Astrocyte (in vitro differentiated cells and primary cell): ENCODE measurements around the gene FBXO31. TPM values are rescaled to one million over a fixed set of nuclear protein-coding genes. Genes with fewer than 3 reads are reported as not detected.
A peak's percentile ranks its signal among the peaks of the same experiment; 100 is the strongest.

ENCODE experiments used
- DNase-seq: peaks from one replicate; pipeline ENCODE4 v3.0.0-alpha.2; 2010; ENCODE audit warnings: low read depth
- FAIRE-seq: peaks from 2 replicates; lab custom pipeline; 2011; peaks lifted over from hg19 to GRCh38; lab: Jason Lieb, UNC
- H2AFZ ChIP-seq: 2 replicates; pipeline ENCODE4 v1.6.0; 2012; ENCODE audit warnings: low read depth, low read length, inconsistent platforms
- H3K27ac ChIP-seq: 2 replicates; pipeline ENCODE4 v1.5.1; 2011; ENCODE audit warnings: low read depth, low read length, inconsistent platforms
- H3K27me3 ChIP-seq: 2 replicates; pipeline ENCODE4 v1.6.0; 2011; ENCODE audit warnings: low read length, inconsistent platforms; ENCODE audit not compliant: insufficient read depth
- H3K36me3 ChIP-seq: 2 replicates; pipeline ENCODE4 v1.5.1; 2011; ENCODE audit warnings: low read length, inconsistent platforms; ENCODE audit not compliant: insufficient read depth
- H3K4me1 ChIP-seq: 2 replicates; pipeline ENCODE4 v1.5.1; 2011; ENCODE audit warnings: low read length, inconsistent platforms; ENCODE audit not compliant: insufficient read depth
- H3K4me2 ChIP-seq: 2 replicates; pipeline ENCODE4 v1.6.0; 2012; ENCODE audit warnings: low read length, inconsistent platforms
- H3K4me3 ChIP-seq: 2 replicates; pipeline ENCODE4 v1.5.1; 2011; ENCODE audit warnings: low read depth, mild to moderate bottlenecking, low read length, inconsistent platforms; ENCODE audit not compliant: insufficient read depth
- H3K79me2 ChIP-seq: 2 replicates; pipeline ENCODE4 v1.6.0; 2012; ENCODE audit warnings: mild to moderate bottlenecking, low read length, inconsistent platforms; ENCODE audit not compliant: insufficient read depth
- H3K9ac ChIP-seq: 2 replicates; pipeline ENCODE4 v1.6.0; 2012; ENCODE audit warnings: mild to moderate bottlenecking, low read length, inconsistent platforms
- H3K9me3 ChIP-seq: 2 replicates; pipeline ENCODE4 v1.5.1; 2012; ENCODE audit warnings: low read depth, mild to moderate bottlenecking, low read length, inconsistent platforms; ENCODE audit not compliant: insufficient read depth
- H4K20me1 ChIP-seq: 2 replicates; pipeline ENCODE4 v1.6.0; 2012; ENCODE audit warnings: low read length, inconsistent platforms; ENCODE audit not compliant: insufficient read depth
- H3K27ac Mint-ChIP-seq: one replicate; pipeline ENCODE4 v1.8.0; 2021; ENCODE audit warnings: mild to moderate bottlenecking, mixed read lengths; ENCODE audit not compliant: unreplicated experiment
- H3K27me3 Mint-ChIP-seq: one replicate; pipeline ENCODE4 v1.8.0; 2021; ENCODE audit warnings: low read depth, mixed read lengths; ENCODE audit not compliant: unreplicated experiment
- H3K36me3 Mint-ChIP-seq: one replicate; pipeline ENCODE4 v1.8.0; 2021; ENCODE audit warnings: low read depth, mixed read lengths; ENCODE audit not compliant: unreplicated experiment
- H3K4me1 Mint-ChIP-seq: one replicate; pipeline ENCODE4 v1.8.0; 2021; ENCODE audit warnings: low read depth, mixed read lengths; ENCODE audit not compliant: unreplicated experiment
- H3K4me3 Mint-ChIP-seq: one replicate; pipeline ENCODE4 v1.8.0; 2021; ENCODE audit warnings: mild to moderate bottlenecking, moderate library complexity, mixed read lengths; ENCODE audit not compliant: unreplicated experiment
- H3K9me3 Mint-ChIP-seq: one replicate; pipeline ENCODE4 v1.8.0; 2021; ENCODE audit warnings: mild to moderate bottlenecking, mixed read lengths; ENCODE audit not compliant: unreplicated experiment
- CTCF ChIP-seq: IDR thresholded peaks from 2 replicates; pipeline ENCODE4 v1.5.1; 2011; ENCODE audit warnings: low read depth, mild to moderate bottlenecking, inconsistent platforms, low read length, moderate library complexity; ENCODE audit not compliant: insufficient read depth
- EZH2 ChIP-seq: IDR thresholded peaks from 2 replicates; pipeline ENCODE4 v1.6.1; 2012; ENCODE audit warnings: mild to moderate bottlenecking, low read length, inconsistent platforms; ENCODE audit not compliant: insufficient read depth
- total RNA-seq: library from RNA; stranded (reverse); gene quantifications from 2 replicates; pipeline ENCODE4 v1.2.1, GENCODE V29; 2021

FBXO31 gene
- total RNA-seq, 1 donor from 2014 or later, result 34.9 TPM

GRCh38 chr16:87376660-87377059 lies 6.9 kb downstream of the FBXO31 start:
- TF ChIP-seq CTCF, result no peak
- no peak for TF ChIP-seq EZH2
- Mint-ChIP-seq H3K4me1 (peaks cover 24% of the 10 kb centered on the region), H3K9me3 (no peaks in the 10 kb centered on the region), H3K27ac (no peak overlapping the region), H3K27me3 (no peaks in the 10 kb centered on the region), H3K36me3 (peaks cover 12% of the 10 kb centered on the region), H3K4me3 (no peak overlapping the region)
- Histone ChIP-seq H2AFZ (no peak overlapping the region), H3K4me1 (peaks cover 22% of the 10 kb centered on the region), H3K4me2 (no peak overlapping the region), H3K36me3 (no peaks in the 10 kb centered on the region), H3K4me3 (no peak overlapping the region), H3K27ac (no peak overlapping the region), H4K20me1 (peaks cover 81% of the 10 kb centered on the region), H3K79me2 (peaks cover 93% of the 10 kb centered on the region), H3K27me3 (no peaks in the 10 kb centered on the region), H3K9me3 (no peaks in the 10 kb centered on the region), H3K9ac (no peak overlapping the region)
- FAIRE-seq (no peak), DNase-seq (no peak)

GRCh38 chr16:87375426-87376135 lies 8.0 kb downstream of the FBXO31 start:
- Mint-ChIP-seq H3K4me3 (peak overlapping the region; percentile 12), H3K9me3 (no peaks in the 10 kb centered on the region), H3K27ac (peak overlapping the region; percentile 49), H3K4me1 (peaks cover 14% of the 10 kb centered on the region), H3K27me3 (no peaks in the 10 kb centered on the region), H3K36me3 (peaks cover 12% of the 10 kb centered on the region)
- Histone ChIP-seq H3K9ac (peak overlapping the region; percentile 6), H3K4me3 (no peak overlapping the region), H3K27ac (no peak overlapping the region), H3K4me2 (peak overlapping the region; percentile 60), H3K9me3 (no peaks in the 10 kb centered on the region), H4K20me1 (peaks cover 80% of the 10 kb centered on the region), H3K4me1 (peaks cover 13% of the 10 kb centered on the region), H3K36me3 (no peaks in the 10 kb centered on the region), H3K27me3 (no peaks in the 10 kb centered on the region), H2AFZ (no peak overlapping the region), H3K79me2 (peaks cover 93% of the 10 kb centered on the region)
- DNase-seq (peak; percentile 51), FAIRE-seq (no peak)
- TF ChIP-seq CTCF, result no peak
- TF ChIP-seq EZH2, result no peak

- Mint-ChIP-seq H3K36me3 (peaks cover 10% of the 10 kb centered on the region), H3K27me3 (no peaks in the 10 kb centered on the region), H3K27ac (no peak overlapping the region), H3K9me3 (no peaks in the 10 kb centered on the region), H3K4me1 (peaks cover 10% of the 10 kb centered on the region), H3K4me3 (no peak overlapping the region)
- no peak overlapping the region for H3K9ac ChIP-seq
- no peak overlapping the region for H3K4me2 ChIP-seq
- no peaks in the 10 kb centered on the region for H3K9me3 ChIP-seq
- FAIRE-seq (no peak), DNase-seq (no peak)
- no peaks in the 10 kb centered on the region for H3K27me3 ChIP-seq
- H3K4me1 ChIP-seq, result peaks cover 13% of the 10 kb centered on the region
- H3K79me2 ChIP-seq, result peaks cover 94% of the 10 kb centered on the region
- no peak for TF ChIP-seq EZH2
- TF ChIP-seq CTCF, result no peak
- H3K27ac ChIP-seq, result no peak overlapping the region
- H2AFZ ChIP-seq, result no peak overlapping the region
- H4K20me1 ChIP-seq, result peaks cover 81% of the 10 kb centered on the region
- no peaks in the 10 kb centered on the region for H3K36me3 ChIP-seq
- H3K4me3 ChIP-seq, result no peak overlapping the region
These were observed 9.3 kb downstream of the FBXO31 start for GRCh38 chr16:87374313-87374712.
